ENCODE results near the gene DYRK3.

The DYRK3 gene

GRCh38 chr1:206679738-206680211 is 44.4 kb downstream of the DYRK3 start:
- FAIRE-seq (peak; percentile 78), DNase-seq (ENCODE audit: insufficient read length, low spot score) (peak; percentile 62)

- peak; percentile 75 for FAIRE-seq
- DNase-seq (ENCODE audit: insufficient read length, low spot score) = no peak
Measured at GRCh38 chr1:206680279-206680678, 44.9 kb downstream of the DYRK3 start.

GRCh38 chr1:206681359-206681758 is 46.0 kb downstream of the DYRK3 start:
- FAIRE-seq (peak; percentile 47), DNase-seq (ENCODE audit: insufficient read length, low spot score) (no peak)

- FAIRE-seq = peak; percentile 92
- peak; percentile 33 for DNase-seq (ENCODE audit: insufficient read length, low spot score)
Measured at GRCh38 chr1:206682111-206682510, 46.8 kb downstream of the DYRK3 start.

- FAIRE-seq (no peak), DNase-seq (ENCODE audit: insufficient read length, low spot score) (no peak)
Measured at GRCh38 chr1:206683313-206683712, 48.0 kb downstream of the DYRK3 start.

GRCh38 chr1:206684003-206684402 is 48.7 kb downstream of the DYRK3 start:
- no peak for FAIRE-seq
- no peak for DNase-seq (ENCODE audit: insufficient read length, low spot score)

- FAIRE-seq (peak; percentile 21), DNase-seq (ENCODE audit: insufficient read length, low spot score) (peak; percentile 98)
Measured at GRCh38 chr1:206684478-206685333, 49.4 kb downstream of the DYRK3 start, which contains the start of gene MAPKAPK2. TSS of gene MAPKAPK2 (plus strand) at chr1:206684905. CDS start at chr1:206685230, 325 bp downstream.

- FAIRE-seq (no peak), DNase-seq (ENCODE audit: insufficient read length, low spot score) (peak; percentile 54)
Measured at GRCh38 chr1:206685334-206685768, 50.0 kb downstream of the DYRK3 start.

- no peak for FAIRE-seq
- peak; percentile 40 for DNase-seq (ENCODE audit: insufficient read length, low spot score)
Measured at GRCh38 chr1:206685769-206686477, 50.6 kb downstream of the DYRK3 start.

- FAIRE-seq = peak; percentile 75
- DNase-seq (ENCODE audit: insufficient read length, low spot score) = peak; percentile 79
Measured at GRCh38 chr1:206686478-206687249, 51.3 kb downstream of the DYRK3 start.

GRCh38 chr1:206687251-206687914 is 52.0 kb downstream of the DYRK3 start:
- no peak for DNase-seq (ENCODE audit: insufficient read length, low spot score)
- no peak for FAIRE-seq

GRCh38 chr1:206687915-206688442 is 52.6 kb downstream of the DYRK3 start:
- DNase-seq (ENCODE audit: insufficient read length, low spot score) (no peak), FAIRE-seq (no peak)

- FAIRE-seq = no peak
- DNase-seq (ENCODE audit: insufficient read length, low spot score) = no peak
Measured at GRCh38 chr1:206690516-206690915, 55.2 kb downstream of the DYRK3 start.

GRCh38 chr1:206691604-206692003 is 56.3 kb downstream of the DYRK3 start:
- DNase-seq (ENCODE audit: insufficient read length, low spot score) (no peak), FAIRE-seq (no peak)

- no peak for DNase-seq (ENCODE audit: insufficient read length, low spot score)
- no peak for FAIRE-seq
Measured at GRCh38 chr1:206693029-206693428, 57.7 kb downstream of the DYRK3 start.

- FAIRE-seq = no peak
- DNase-seq (ENCODE audit: insufficient read length, low spot score) = no peak
Measured at GRCh38 chr1:206693592-206693991, 58.3 kb downstream of the DYRK3 start.

GRCh38 chr1:206694171-206695124 is 59.1 kb downstream of the DYRK3 start:
- DNase-seq (ENCODE audit: insufficient read length, low spot score) = no peak
- no peak for FAIRE-seq

- DNase-seq (ENCODE audit: insufficient read length, low spot score) = no peak
- FAIRE-seq = no peak
Measured at GRCh38 chr1:206695733-206696132, 60.4 kb downstream of the DYRK3 start.
